GM18870 (cell line): ENCODE data around the gene ABCG8.

Experiments
- ATAC-seq: cut with Tn5 transposase; IDR thresholded peaks from one replicate; pipeline ENCODE4 v1.9.1; 2021; ENCODE audit warnings: moderate library complexity; ENCODE audit not compliant: unreplicated experiment

The ABCG8 gene

GRCh38 chr2:43825841-43826240 lies 12.9 kb upstream of the ABCG8 start:
- ATAC-seq: no peak

- ATAC-seq: no peak
Observed at GRCh38 chr2:43826305-43827250, 12.2 kb upstream of the ABCG8 start.

- ATAC-seq: no peak
Observed at GRCh38 chr2:43831543-43832294, 7.1 kb upstream of the ABCG8 start.

- ATAC-seq: no peak
Observed at GRCh38 chr2:43832457-43832856, 6.3 kb upstream of the ABCG8 start.

- ATAC-seq: no peak
Observed at GRCh38 chr2:43837033-43837432, 1.7 kb upstream of the ABCG8 start.

- ATAC-seq: no peak
Observed at GRCh38 chr2:43837831-43838559, 776 bp upstream of the ABCG8 start.

- no peak for ATAC-seq
Observed at GRCh38 chr2:43839776-43840564, 1.2 kb downstream of the ABCG8 start.

GRCh38 chr2:43840965-43841364 lies 2.2 kb downstream of the ABCG8 start:
- ATAC-seq: no peak

GRCh38 chr2:43841949-43842865 lies 3.4 kb downstream of the ABCG8 start:
- ATAC-seq: no peak

- no peak for ATAC-seq
Observed at GRCh38 chr2:43842866-43843226, 4.1 kb downstream of the ABCG8 start.

- ATAC-seq: no peak
Observed at GRCh38 chr2:43845181-43845580, 6.4 kb downstream of the ABCG8 start.

GRCh38 chr2:43846140-43846793 lies 7.5 kb downstream of the ABCG8 start:
- ATAC-seq: no peak

GRCh38 chr2:43848214-43848613 lies 9.4 kb downstream of the ABCG8 start:
- no peak for ATAC-seq

- ATAC-seq: no peak
Observed at GRCh38 chr2:43851011-43851980, 12.5 kb downstream of the ABCG8 start.

- no peak for ATAC-seq
Observed at GRCh38 chr2:43852196-43852730, 13.5 kb downstream of the ABCG8 start.

- no peak for ATAC-seq
Observed at GRCh38 chr2:43853141-43854081, 14.6 kb downstream of the ABCG8 start.

- no peak for ATAC-seq
Observed at GRCh38 chr2:43854671-43855070, 15.9 kb downstream of the ABCG8 start.
